ENCODE measurements around the gene PTPRT.

The PTPRT gene

DNA sequence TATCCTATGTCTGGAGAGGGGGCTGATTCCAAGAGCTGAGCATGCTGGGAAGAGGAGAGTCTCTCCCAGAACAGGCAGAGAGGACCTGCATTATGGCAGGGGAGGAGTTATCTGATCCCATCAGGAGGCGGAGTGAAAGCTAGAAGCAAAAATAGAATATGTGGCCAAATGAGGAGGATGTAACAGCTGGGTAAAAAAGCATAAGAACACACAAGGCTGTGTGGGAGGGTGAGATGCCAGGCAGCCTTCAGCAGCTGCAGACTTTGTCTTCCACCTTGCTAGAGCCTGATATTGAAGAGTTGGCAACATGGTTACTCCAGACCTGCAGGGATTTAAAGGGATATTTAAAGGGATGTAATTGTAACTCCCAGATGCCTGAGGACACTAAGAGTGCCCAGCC lies 167.1 kb downstream of the PTPRT start:
- DNase-seq (ENCODE audit: low read depth in 2 of 2), result no peak

DNA sequence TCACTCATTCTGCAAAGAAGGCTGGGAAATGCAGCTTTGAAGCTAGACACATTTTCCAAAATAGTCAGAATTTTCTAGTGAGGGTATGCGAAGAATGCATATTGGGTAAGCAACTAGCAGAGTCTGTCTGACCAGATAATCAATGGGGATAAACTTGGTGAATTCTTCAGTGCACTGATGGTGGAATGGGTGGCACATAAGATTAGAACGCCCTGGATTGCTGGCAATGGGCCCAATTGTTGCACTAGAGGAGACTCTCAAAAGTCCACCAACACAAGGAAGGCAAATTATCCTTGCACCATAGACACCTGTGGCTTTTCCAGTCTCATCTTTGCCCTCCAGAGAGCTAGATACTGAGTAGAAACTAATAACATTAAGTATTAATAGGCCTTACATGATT lies 167.6 kb downstream of the PTPRT start:
- DNase-seq (ENCODE audit: low read depth in 2 of 2), result no peak

DNA sequence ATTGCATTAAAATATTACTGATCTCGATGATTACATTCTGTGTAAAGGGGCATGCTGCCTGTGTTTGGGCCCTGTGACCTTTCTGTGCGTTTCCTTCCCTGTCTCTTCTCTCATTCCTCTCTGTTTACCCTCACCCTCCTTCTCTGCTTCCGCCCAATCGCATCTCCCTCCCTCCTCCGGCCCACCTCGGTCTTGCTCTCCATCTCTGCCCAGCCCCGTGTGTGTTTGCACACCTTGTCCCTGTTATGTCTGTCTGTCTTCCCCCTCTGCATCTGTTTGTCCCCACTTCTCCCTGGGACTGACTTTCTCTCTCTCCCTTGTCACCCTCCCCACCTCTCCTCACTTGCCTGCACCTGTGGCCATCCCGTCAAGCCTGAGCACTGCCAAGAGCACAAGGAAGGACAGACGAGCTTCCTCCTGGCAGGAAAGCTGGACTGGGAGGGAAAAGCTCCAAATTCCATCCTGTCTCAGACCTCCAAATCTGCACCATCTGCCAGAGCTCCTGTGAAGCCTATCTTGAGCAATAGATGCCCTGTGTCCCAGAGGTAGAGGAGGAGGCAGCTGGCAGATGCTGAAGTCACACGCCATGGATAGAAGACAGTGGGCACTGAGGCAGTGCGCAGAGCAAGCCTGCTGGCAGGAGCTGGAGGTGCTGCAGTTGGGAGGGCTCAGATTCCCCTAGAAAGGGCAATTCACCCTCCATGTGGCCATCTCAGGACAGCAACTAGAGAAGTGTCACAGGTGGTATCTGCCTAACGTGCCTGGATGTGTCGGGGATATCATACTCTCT lies 172.3 kb downstream of the PTPRT start:
- DNase-seq (ENCODE audit: low read depth in 2 of 2), result no peak

DNA sequence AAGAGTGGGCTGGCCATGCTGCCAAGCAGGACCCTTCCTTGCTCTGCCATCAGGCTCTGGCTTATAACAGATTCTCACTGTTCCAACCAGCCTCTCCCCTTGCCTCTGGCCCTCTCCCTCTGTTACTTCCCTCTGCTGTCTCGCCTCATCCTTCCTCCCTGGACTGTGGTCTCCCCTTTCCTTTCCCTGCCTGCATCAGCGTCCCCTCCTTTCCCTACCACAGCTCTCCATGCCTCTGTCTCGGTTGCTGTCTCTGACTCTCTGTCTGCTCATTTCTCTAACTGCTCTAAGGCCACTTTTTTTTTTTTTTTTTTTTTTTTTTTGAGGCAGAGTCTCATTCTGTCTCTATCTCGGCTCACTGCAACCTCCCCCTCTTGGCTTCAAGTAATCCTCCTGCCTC lies 173.4 kb downstream of the PTPRT start:
- no peak for DNase-seq (ENCODE audit: low read depth in 2 of 2)

DNA sequence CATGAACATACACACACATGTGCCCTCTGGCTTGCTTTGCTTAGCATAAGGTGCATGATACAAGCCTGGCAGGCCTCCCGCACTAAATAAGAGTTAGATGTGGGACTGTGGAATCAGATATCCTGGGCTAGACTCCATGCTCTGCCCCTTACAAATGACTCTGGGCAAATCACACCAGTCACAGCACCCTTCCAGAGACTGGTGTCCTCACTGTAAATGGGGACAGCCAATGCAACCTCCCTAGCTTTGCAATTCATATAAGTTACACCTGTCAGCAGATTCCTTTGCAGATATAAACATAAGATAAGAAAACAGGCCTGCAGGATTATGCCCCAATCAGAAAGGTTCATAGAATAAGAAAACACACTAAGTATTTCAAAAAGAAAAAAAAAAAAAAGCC lies 174.1 kb downstream of the PTPRT start:
- no peak for DNase-seq (ENCODE audit: low read depth in 2 of 2)

DNA sequence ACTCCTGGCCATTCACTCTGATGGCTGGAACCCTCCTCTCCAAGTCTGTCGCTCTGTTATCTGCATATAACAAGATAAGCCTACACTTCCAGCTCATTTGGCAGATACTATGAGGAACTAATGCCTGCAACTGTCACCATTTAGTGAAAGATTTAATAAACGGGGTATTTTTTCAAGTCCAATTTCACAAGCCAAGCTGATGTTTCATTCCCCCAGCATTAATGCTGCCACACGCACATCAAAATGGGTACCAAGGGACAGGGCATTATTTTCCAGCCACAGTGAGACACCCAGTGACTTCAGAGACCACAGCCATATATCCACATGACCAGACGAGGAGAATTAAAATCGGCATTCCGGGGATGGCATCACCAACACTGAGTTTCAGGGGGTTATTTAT lies 175.5 kb downstream of the PTPRT start:
- DNase-seq (ENCODE audit: low read depth in 2 of 2), result no peak

DNA sequence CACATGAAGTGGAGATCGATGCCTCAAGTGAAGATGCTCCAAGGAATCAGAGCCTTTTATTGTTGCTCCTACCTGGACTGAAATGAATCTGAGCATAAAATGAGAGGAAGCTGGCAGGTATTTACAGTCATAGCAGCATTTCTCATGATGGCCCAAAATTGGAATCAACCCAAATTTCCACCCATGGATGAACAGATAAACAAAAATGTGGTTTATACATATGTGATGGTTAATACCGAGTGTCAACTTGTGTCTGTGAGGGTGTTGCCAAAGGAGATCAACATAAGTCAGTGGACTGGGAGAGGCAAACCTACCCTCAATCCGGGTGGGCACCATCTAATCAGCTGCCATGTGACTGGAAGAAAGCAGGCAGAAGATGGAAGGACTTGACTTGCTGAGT lies 178.2 kb downstream of the PTPRT start:
- no peak for DNase-seq (ENCODE audit: low read depth in 2 of 2)

DNA sequence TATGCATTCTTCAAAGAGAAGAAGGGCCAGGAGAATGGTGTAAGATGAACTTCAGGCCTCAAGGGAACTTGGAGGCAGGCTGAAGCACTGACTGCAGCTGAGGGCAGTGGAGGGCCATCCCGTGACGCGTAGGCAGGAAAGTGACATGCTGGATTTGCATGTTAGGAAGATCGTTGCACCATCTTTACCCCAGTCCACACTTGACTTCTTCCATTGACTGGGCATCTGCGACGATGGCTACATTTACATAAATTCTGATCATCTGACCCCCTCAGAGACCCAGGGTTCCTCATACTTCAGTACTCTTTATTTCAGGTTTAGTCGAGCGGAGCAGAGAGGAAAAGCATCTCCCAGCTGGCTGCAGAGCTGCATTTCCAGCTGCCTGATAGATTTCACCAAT lies 180.2 kb downstream of the PTPRT start:
- DNase-seq (ENCODE audit: low read depth in 2 of 2), result no peak

DNA sequence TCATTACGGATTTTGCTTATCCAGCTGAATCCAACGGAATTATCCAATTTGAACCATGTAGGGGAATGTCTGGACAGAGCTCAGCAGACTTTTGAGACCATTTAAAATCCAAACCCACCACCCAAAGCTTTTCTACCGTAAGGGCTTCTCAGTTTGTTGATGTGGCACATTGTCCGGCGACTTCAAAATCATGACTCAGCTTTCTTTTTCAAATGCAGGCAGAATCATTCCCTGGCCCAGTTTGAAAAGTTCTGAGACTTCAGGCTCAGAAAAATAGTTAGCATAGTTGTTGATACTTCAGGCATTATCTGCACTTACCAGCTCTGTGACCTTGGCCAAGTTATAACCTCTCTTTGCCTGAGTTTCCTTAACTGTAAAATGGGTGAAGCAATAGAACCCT lies 182.2 kb downstream of the PTPRT start:
- DNase-seq (ENCODE audit: low read depth in 2 of 2), result no peak

DNA sequence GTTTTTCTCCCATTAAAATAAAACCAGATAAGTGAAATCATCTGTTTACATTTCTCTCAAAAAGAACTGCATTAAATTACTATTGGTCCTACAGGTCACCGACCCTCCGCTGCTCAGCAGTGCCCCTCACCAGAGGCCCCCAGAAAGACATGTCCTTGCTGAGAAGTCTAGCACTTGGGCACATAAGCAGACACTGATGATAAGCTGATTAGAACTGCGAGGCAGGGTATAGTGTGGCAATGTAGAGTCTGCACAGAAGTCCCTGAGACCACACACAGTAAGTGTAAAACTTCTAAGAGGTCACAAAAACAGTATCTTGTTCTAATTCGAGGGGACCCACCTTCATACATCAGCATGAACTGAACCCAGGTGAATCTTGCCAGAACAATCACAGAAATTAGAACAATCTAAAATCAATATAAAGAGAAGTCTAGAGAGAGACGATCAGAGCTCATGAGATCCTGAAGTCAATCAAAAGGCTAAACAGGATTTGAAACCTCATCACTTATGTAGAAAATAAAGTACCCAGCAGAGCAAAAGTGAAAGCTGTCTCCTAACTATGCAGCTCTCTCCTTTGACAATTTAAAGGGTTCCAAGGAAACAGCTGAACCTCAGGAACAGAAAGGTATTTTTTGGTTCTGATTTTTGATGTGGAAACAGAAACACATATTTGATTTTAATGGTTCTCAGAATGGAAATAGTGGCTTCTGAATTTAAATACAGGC lies 182.9 kb downstream of the PTPRT start:
- no peak for DNase-seq (ENCODE audit: low read depth in 2 of 2)

DNA sequence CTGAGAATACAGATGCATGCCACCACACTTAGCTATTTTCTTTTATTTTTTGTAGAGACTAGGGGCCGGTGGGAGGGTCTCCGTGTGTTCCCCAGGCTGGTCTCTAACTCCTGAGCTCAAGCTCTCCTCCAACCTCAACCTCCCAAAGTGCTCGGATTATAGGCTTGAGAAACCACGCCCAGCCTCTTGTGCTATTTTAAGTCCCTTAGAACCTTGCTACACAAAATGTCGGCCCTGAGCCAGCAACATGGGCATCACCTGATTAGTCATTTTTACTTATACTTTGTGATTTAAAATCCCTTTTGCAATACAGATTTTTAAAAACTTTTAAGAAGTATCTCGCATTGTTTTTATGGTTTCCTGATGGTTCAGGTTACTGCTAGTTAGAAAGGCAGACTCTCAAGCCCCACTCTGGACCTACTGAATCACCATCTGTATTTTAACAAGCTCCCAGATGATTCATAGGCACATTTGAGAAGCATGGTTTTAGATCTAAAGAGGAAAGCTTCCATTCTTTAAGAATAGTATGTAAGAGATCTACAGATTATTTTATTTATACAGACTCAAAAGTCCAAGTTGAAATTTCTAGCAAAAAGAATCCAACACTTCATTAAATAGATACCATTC lies 186.3 kb downstream of the PTPRT start:
- DNase-seq (ENCODE audit: low read depth in 2 of 2), result no peak

DNA sequence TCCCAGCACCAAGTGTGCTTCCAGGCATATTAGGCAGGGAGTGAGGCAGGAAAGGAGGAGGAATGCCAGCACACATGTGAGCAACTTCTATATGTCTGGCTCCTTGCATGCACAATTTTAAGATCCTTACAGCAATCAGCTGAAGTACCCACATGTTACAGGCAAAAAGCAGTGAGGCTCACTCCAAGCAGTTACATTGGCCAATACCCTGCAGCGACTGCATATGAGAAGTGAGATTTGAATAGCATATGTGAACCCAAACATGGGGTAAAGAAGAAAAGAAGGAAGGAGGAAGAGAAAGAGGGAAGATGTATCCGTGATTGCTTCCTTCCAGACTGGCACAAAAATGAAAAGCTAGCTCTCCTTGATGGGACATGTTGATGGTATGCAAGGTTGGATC lies 193.6 kb downstream of the PTPRT start:
- no peak for DNase-seq (ENCODE audit: low read depth in 2 of 2)

DNA sequence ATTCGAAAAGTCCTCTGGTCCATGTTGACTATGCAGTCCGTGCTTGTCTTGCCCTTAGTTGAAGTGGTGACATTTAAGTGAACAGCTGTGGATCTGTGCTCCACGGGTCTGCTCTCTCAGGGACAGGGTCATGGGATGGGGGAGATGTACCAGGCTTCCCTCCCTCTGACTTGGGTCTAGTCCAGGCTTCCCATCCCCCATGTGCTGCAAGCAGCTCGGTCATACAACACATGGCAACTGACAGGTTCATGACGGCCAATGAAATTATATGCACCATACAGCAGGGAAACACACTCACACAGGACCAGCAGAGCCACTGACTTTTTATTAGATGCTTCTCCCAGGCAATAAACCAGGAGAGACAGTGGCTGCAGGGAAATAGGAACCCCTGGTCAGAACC lies 201.4 kb downstream of the PTPRT start:
- DNase-seq (ENCODE audit: low read depth in 2 of 2), result no peak

DNA sequence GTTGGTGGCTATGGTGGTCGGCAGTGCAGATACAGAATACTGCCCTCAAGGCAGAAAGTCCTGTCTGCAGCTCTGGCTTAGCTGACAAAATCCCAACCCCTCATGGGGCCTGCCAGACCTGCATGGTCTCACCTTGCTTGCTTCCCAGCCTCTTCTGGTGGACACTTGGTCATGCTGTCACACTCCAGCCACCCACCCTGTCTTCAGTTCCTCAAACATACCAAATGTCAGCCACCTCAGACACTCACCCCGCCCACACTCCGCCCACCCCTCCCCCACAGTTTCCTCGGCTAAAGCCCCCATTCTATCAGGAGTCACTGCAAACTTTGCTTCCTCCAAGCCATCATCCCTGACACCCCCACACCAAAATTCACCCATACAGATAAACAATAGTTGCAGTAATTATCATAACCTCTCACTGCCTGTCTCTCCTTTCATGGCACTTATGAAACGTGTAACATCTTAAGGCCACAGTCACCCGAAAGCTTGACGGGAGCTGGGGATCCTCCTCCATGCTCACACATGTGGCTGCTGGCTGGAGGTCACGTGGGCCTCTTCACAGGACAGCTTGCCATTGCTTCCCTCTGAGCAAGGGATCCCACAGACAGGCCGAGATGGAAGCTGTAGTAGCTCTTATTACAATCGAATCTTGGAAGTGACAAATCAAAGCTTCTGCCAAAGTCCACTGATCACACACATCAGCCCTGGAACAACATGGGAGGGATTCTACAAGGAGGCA lies 202.2 kb downstream of the PTPRT start:
- DNase-seq (ENCODE audit: low read depth in 2 of 2), result no peak

DNA sequence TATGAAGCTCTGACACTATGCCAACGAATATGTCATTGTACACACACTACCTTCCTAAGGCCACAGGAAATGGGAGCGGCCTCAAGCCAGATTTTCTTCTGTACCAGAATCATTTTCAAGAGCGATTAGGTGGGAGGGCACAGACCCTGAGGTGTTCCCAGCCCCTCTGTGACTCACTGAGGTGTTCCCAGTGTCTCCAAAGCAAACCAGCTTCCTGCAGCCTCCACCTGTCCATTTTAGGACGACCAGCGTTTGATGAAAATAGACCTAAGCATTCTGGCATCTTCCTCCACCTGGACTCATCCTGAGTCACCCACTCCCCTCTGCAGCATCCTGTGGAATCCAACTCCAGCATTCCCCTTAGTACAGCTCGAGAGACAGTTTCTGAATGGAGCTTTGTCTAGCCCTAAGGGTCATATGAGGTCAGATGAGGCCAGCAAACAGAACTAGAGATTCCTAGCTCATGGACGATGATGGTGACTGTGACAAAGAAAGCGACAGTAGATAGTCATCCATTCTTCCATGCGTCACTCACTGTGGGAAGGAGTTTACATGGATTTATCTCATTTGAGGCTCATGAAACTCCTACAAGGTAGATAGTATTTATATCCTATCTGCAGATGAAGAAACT lies 203.4 kb downstream of the PTPRT start:
- DNase-seq (ENCODE audit: low read depth in 2 of 2), result no peak

DNA sequence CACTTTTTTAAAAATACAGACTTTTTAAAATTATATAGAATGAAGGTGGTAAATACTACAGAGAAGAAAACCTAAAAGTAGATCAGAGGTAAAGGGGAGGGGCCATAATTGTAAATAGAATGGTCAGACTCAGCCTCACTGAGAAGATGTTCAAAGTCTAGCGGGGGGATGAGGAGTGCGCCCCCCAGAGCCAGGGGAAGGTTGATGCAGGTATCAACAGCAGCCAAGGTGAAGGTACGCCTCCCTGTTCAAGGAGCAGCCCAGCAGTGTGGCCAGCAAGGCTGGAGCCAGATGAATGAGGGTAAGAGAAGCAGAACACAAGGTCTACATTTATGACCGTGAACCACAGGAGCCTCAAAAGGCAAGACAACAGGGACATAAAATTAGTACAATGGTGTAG lies 204.1 kb downstream of the PTPRT start:
- no peak for DNase-seq (ENCODE audit: low read depth in 2 of 2)

DNA sequence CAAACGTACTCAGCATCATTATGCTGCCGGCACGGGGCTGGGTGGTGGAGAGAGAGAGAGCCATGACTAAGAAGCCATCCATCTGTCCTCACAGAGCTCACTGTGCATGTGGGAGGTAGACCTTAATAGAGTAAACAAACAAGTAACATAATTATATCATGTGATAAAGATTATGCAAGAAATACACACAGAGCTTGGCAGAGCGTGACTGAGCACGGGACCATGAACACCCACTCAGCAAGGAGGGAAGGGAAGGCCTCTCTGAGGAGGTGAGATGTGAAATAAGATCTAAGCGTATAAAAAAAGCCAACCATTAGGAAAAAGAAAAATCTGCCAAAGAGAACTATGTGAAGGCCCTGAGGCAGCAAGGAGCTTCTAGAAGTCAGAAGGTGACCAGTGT lies 207.5 kb downstream of the PTPRT start:
- no peak for DNase-seq (ENCODE audit: low read depth in 2 of 2)

DNA sequence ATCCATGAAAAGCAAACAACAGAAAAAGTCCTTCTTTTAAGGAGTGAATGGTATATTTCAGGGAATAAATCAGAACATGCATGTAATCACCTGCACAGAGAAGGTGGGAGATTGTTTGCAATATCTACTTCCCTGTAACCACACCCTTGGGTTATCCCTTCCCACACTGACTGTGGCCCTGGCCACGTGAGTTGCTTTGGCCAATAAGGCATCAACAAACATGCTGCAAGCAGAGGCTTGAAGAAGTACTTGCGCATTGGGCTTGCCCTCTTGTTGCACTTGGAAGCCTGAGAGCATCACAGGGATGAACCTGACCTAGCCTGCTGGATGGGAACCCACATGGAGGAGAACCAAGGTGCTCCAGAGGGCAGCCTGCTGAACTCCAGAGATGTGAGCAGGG lies 208.5 kb downstream of the PTPRT start:
- no peak for DNase-seq (ENCODE audit: low read depth in 2 of 2)

DNA sequence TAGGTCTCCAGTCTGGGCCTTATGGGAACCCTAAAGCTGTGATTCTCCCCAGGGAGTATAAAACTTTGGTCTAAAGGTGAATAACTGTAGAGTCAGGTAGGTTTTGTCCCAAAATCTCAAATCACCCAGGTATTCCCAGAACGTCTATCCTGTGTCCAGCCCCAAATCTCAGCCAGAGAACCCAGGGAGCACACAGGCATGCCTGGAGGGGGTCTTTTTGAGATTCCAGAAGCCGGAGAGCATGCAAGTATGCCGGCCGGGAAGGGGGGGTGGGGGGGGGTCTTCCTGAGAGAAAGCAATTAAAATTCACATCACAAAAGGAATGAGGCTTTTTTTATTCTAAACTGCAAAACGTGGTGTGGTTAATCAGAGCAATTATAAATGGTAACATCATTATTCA lies 210.0 kb downstream of the PTPRT start:
- no peak for DNase-seq (ENCODE audit: low read depth in 2 of 2)

DNA sequence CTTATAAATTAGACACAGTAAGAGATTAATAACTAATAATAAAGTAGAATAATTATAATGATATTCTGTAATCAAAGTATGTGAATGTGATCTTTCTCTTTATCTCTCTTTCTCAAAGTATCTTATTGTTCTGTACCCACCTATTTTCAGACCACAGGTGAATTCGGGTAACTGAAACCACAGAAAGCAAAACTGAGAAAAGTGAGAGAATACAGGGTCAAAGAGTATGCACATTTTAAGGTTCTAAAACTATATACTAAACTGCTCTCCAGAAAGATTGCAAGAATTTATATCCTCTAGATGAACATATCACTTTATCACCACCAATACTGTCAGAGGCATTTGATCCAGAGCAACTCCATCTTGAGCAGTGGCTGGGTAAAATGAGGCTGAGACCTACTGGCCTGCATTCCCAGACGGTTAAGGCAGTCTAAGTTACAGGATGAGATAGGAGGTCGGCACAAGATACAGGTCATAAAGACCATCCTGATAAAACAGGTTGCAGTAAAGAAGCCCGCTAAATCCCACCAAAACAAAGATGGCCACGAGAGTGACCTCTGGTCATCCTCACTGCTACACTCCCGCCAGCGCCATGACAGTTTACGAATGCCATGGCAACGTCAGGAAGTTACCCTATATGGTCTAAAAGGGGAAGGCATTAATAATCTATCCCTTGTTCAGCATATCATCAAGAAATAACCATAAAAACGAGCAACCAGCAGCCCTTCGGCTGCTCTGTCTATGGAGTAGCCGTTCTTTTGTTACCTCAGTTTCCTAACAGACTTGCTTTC lies 211.3 kb downstream of the PTPRT start:
- no peak for DNase-seq (ENCODE audit: low read depth in 2 of 2)

DNA sequence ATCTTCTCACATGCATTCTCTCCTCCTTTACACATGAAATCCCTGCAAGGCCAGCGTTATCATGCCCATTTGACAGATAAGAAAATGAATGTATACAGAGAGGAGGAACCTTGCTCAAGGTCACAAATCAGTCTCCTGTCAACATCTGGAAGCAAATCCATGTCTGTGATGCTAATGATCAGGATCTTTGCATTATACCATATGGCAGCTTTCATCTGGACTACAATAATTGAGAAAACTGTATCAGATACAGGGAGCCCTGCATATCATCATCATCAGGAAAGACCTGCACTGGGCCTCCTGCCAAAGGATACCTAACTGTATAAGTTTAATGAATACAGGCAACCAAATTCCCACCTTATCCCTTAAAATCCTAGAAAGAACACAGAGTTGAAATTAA lies 213.7 kb downstream of the PTPRT start:
- DNase-seq (ENCODE audit: low read depth in 2 of 2), result no peak
